AG09319 (cell line): ENCODE results near the gene TBC1D22A.

Experiments
- DNase-seq: peaks from one replicate; pipeline ENCODE4 v3.0.0-alpha.2; 2010; ENCODE audit warnings: low read depth; ENCODE audit errors: extremely low read depth
- CTCF ChIP-seq: IDR thresholded peaks from 2 replicates; pipeline ENCODE4 v1.5.1; 2011; ENCODE audit warnings: low read depth, mild to moderate bottlenecking, inconsistent platforms, low read length, moderate library complexity

Gene TBC1D22A

GRCh38 chr22:47071807-47072641, 309.6 kb downstream of the TBC1D22A start:
- DNase-seq: no peak
- TF ChIP-seq CTCF: no peak

- DNase-seq: no peak
- no peak for TF ChIP-seq CTCF
Measured at GRCh38 chr22:47072642-47072967, 310.2 kb downstream of the TBC1D22A start.

- DNase-seq: no peak
- TF ChIP-seq CTCF: no peak
Measured at GRCh38 chr22:47073075-47073474, 310.6 kb downstream of the TBC1D22A start.

- peak; percentile 2 for DNase-seq
- no peak for TF ChIP-seq CTCF
Measured at GRCh38 chr22:47074105-47074504, 311.7 kb downstream of the TBC1D22A start.

GRCh38 chr22:47075568-47075967, 313.1 kb downstream of the TBC1D22A start:
- TF ChIP-seq CTCF: no peak
- DNase-seq: no peak

GRCh38 chr22:47076758-47077157, 314.3 kb downstream of the TBC1D22A start:
- TF ChIP-seq CTCF: no peak
- no peak for DNase-seq

- no peak for DNase-seq
- no peak for TF ChIP-seq CTCF
Measured at GRCh38 chr22:47080100-47080499, 317.6 kb downstream of the TBC1D22A start.
